GM12874 (cell line): ENCODE data around the gene TMEM222.

Source experiments
- TF ChIP-seq, protein P1 (sequence below): IDR thresholded peaks from 2 replicates; pipeline ENCODE4 v1.5.1; 2011; ENCODE audit warnings: low read depth, mild to moderate bottlenecking, control low read depth, low read length, moderate library complexity; ENCODE audit not compliant: insufficient read depth

Gene TMEM222

DNA sequence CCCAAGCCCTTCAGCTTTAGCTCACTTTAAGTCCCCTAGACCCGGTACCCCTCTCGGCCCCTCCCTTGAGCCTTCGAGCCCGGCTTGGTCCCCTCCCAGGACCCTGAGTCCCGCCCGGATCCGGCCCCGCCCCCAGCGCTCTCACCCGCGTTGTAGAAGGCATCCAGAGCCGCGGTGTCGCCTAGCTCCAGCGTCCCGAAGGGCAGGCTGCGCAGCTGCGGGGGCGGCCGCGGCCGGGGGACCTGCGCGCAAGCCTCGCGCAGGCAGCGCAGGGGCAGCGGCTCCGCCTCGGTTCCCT lies 44.1 kb downstream of the TMEM222 start:
- TF ChIP-seq, protein P1, sequence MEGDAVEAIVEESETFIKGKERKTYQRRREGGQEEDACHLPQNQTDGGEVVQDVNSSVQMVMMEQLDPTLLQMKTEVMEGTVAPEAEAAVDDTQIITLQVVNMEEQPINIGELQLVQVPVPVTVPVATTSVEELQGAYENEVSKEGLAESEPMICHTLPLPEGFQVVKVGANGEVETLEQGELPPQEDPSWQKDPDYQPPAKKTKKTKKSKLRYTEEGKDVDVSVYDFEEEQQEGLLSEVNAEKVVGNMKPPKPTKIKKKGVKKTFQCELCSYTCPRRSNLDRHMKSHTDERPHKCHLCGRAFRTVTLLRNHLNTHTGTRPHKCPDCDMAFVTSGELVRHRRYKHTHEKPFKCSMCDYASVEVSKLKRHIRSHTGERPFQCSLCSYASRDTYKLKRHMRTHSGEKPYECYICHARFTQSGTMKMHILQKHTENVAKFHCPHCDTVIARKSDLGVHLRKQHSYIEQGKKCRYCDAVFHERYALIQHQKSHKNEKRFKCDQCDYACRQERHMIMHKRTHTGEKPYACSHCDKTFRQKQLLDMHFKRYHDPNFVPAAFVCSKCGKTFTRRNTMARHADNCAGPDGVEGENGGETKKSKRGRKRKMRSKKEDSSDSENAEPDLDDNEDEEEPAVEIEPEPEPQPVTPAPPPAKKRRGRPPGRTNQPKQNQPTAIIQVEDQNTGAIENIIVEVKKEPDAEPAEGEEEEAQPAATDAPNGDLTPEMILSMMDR = no peak

DNA sequence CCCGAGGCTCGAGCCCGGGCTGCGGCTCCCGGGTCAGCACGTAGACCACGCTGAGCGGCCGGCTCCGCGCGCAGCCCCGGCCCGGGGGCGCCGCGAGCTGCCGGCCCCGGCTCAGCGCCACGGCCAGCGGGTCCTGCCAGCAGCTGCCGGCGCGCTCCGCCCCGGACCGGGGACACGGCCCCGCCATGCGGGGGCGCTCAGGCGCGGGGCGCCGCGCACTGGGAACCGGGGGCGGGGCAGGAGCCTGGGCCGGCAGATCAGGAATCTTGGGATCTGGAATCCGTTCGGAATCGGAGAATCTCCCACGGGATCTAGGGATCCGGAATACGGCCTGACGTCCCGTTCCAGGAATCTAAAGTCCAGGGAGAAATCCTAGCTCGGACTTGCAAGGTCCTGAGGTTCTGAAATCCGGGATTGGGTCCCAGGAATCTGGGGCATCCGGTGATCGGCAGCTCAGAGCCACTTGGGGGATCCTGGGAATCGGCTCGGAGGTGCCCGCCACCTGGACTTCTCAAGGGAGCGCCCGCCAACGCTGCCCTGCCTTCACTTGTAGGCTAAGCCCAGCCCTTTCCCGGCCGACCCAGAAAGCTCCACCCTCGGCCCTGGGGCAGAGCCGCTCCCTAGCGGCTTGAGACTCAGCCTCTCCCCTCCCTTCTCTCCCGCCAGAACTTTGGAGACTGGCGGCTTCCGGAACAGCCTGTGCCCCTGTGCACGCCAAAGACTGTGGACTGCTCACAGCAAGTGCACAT lies 44.6 kb downstream of the TMEM222 start, which contains the start of gene MAP3K6:
TSS of gene MAP3K6 (minus strand) at position 551 of the 749 bp plus-strand sequence. CDS start at position 187, 364 bp downstream.
- TF ChIP-seq, protein P1 = peak; percentile 73

DNA sequence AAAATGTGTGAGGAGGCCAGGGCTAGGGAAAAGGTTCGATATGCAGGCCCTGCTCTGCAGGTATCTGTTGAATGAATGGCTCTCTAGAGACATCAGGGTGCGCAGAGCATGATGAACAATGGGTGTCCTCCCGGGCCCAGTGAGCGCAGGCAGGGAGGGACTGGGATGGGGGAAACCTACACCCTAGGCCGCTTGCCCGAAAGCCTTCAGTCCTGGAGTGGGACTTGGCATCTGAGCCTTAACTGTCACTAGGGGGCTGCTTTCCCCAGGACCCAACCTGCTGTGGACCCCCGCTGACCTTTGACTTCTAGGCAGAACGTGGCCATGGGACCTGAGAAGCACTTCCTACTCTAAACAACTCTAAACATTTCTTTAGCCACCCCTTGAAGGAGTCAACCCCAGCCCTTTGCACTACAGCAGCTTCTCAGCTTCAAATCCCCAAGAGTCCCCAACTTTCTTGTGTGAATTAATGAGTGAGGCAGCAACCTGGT lies 45.2 kb downstream of the TMEM222 start:
- TF ChIP-seq, protein P1 = no peak

DNA sequence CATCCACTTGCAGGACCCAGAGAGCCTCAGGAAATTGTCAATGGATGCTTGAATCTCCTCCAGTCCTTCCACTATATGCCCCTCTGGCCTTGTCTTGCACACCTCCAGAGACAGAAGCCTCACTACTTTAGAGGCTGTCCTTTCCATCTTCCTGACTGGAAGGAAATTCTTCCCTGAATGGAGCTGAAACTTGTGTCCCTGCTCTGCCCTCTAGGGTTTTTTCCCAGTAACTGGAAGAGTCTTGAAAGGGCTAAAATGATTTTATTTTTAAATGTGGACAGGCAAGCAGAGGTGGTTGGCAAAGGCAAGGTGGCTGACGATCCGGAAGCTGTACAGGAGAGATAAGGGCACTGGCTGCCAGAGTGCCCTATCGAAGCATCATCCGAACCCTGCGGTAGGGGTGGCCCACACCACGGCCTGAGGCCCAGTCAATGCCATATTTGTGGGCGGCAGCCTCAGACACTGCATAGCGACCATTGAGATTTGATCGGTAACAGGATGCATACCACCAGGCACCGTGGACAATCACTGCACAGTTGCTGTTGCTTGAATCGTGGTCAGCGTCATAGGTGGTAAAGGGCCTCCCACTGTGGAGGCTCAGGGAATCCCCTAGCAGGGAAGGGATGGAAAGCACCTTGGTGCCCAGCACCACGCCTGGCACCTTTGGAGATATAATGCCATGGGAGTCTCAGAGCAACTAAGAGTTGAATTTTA lies 47.1 kb downstream of the TMEM222 start:
- TF ChIP-seq, protein P1 = no peak

DNA sequence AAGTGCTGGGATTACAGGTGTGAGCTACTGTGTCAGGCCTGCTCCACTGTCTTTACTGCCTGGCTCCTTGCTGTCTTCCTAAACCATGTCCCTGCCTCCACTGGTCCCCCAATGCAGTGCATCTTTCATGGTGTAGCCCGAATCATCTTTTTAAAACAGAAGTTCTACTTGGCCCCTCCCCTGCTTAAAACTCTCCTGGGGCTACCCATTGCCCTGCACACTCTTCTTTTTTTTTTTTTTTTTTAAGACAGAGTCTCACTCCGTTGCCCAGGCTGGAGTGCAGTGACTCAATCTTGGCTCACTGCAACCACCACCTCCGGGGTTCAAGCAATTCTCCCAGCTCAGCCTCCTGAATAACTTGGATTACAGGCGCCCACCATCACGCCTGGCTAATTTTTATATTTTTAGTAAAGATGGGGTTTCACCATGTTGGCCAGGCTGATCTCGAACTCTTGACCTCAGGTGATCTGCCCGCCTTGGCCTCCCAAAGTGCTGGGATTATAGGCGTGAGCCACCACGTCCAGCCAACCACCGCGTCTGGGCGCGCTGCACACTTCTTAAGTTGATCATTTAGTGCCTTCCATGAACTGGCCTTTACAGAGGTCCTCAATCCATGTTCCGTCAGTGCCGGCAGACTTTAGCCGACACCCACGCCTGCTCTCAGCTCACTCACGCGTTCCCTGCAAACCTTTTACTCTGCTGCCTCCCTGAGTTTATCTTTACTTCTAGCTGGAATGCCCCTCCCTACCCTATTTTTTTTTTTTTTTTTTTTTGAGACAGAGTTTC lies 50.3 kb downstream of the TMEM222 start:
- TF ChIP-seq, protein P1 = no peak

DNA sequence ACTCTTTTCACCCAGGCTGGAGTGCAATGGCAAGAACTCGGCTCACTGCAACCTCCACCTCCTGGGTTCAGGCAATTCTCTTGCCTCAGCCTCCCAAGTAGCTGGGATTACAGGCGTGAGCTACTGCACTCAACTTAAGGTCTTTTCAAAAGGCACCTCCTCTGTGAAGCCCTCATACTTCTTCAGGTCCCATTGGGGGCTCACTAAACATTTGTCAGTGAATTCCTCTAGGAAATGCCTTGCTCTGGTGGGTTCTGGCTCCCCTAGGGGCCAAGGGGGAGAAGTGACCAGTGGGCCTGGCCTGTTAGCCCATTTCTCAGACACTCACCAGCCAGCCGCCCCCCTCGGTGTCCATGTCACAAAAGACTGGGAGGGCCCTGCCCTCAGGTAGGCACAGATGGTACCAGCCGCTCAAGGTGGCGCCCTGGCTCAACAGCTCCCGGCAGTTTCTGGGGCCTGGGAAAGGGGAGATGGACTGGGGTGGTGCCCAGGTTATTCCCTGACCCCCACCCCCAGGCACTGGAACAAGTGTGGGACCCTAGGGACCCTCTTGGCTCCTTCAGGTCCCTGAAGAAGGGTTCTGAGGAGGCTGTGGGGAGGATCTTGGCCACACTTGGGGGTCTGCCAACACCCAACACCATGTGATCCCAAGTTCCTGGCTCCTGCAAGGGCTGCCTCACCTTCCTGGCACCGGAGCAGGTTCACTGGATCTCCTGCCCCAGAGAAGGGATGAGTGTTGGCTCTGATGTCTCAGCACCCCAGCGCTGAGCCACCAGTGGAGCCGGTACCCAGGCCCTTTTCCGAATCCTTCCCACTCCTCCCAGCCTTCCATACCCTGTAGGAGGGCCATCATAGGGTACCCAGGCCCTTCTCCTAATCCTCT lies 51.1 kb downstream of the TMEM222 start:
- TF ChIP-seq, protein P1 = peak; percentile 41
